HEK293 (cell line): ENCODE results near the gene ALG1.

ENCODE experiments used
- CTCF ChIA-PET: fragments of 350-600 bp; formaldehyde crosslinking; extraction: SDS; loops from one replicate; lab custom pipeline; 2021; ENCODE audit warnings: antibody characterized with exemption; lab: Yijun Ruan, JAX
- POLR2A ChIA-PET: fragments of 300-600 bp; formaldehyde crosslinking; extraction: SDS; loops from one replicate; lab custom pipeline; 2020; ENCODE audit warnings: antibody characterized with exemption, inconsistent platforms; lab: Yijun Ruan, JAX
- H3K27ac ChIP-seq: fragments of 200-500 bp; sonication (Bioruptor generic); 2 replicates; pipeline ENCODE4 v1.5.1; 2014; ENCODE audit warnings: low read depth, low read length, control low read depth, inconsistent platforms; ENCODE audit errors: extremely low read depth
- H3K36me3 ChIP-seq, 2 experiments: fragments of 200-500 bp in 1 of 2; sonication (Bioruptor generic) in 1 of 2; 1 replicate in 1 of 2; 2 replicates in 1 of 2; pipeline ENCODE4 v1.5.1; 2014 to 2017; ENCODE audit warnings: inconsistent platforms in 2 of 2, low read length in 2 of 2; ENCODE audit not compliant: control insufficient read depth in 2 of 2, insufficient read depth in 1 of 2
- H3K4me1 ChIP-seq: fragments of 200-500 bp; sonication (Bioruptor generic); 2 replicates; pipeline ENCODE4 v1.5.1; 2014; ENCODE audit warnings: mild to moderate bottlenecking, low read length, inconsistent platforms; ENCODE audit not compliant: control insufficient read depth, insufficient read depth
- H3K4me3 ChIP-seq: 2 replicates; pipeline ENCODE4 v1.5.1; 2011; ENCODE audit warnings: low read depth, mild to moderate bottlenecking, control low read depth, low read length, moderate library complexity
- H3K9me3 ChIP-seq: fragments of 200-500 bp; sonication (Bioruptor generic); 2 replicates; pipeline ENCODE4 v1.5.1; 2014; ENCODE audit warnings: low read depth, low read length, inconsistent platforms; ENCODE audit not compliant: control insufficient read depth, insufficient read depth
- GFI1B ChIP-seq: fragments of 450-650 bp; formaldehyde crosslinking; IDR thresholded peaks from 2 replicates; pipeline ENCODE4 v1.5.1; 2016; ENCODE audit warnings: missing biosample characterization, missing genetic modification characterization
- SP2 ChIP-seq: fragments of 450-650 bp; formaldehyde crosslinking; IDR thresholded peaks from 2 replicates; pipeline ENCODE4 v1.5.1; 2016; ENCODE audit warnings: missing biosample characterization, missing genetic modification characterization
- ZBTB21 ChIP-seq: fragments of 450-650 bp; formaldehyde crosslinking; IDR thresholded peaks from 2 replicates; pipeline ENCODE4 v1.5.1; 2017; ENCODE audit warnings: missing biosample characterization, missing genetic modification characterization
- ZBTB8A ChIP-seq: fragments of 450-650 bp; formaldehyde crosslinking; IDR thresholded peaks from 2 replicates; pipeline ENCODE4 v1.5.1; 2016; ENCODE audit warnings: missing biosample characterization, missing genetic modification characterization
- ZNF138 ChIP-seq: fragments of 450-650 bp; formaldehyde crosslinking; IDR thresholded peaks from 2 replicates; pipeline ENCODE4 v1.5.1; 2016; ENCODE audit warnings: missing biosample characterization, missing genetic modification characterization, borderline replicate concordance
- ZNF146 ChIP-seq: fragments of 450-650 bp; formaldehyde crosslinking; IDR thresholded peaks from 2 replicates; pipeline ENCODE4 v1.5.1; 2016; ENCODE audit warnings: missing biosample characterization, missing genetic modification characterization
- ZNF214 ChIP-seq: fragments of 450-650 bp; formaldehyde crosslinking; IDR thresholded peaks from 2 replicates; pipeline ENCODE4 v1.5.1; 2017; ENCODE audit warnings: missing biosample characterization, mild to moderate bottlenecking, missing genetic modification characterization, borderline replicate concordance
- ZNF223 ChIP-seq: fragments of 450-650 bp; formaldehyde crosslinking; IDR thresholded peaks from 2 replicates; pipeline ENCODE4 v1.5.1; 2016; ENCODE audit warnings: missing biosample characterization, missing genetic modification characterization
- ZNF239 ChIP-seq: fragments of 450-650 bp; formaldehyde crosslinking; IDR thresholded peaks from 2 replicates; pipeline ENCODE4 v1.5.1; 2016; ENCODE audit warnings: missing biosample characterization, missing genetic modification characterization
- ZNF354C ChIP-seq: fragments of 450-650 bp; formaldehyde crosslinking; IDR thresholded peaks from 2 replicates; pipeline ENCODE4 v1.5.1; 2016; ENCODE audit warnings: missing biosample characterization, missing genetic modification characterization, low read depth, borderline replicate concordance
- ZNF433 ChIP-seq: fragments of 450-650 bp; formaldehyde crosslinking; IDR thresholded peaks from 2 replicates; pipeline ENCODE4 v1.5.1; 2016; ENCODE audit warnings: missing biosample characterization, missing genetic modification characterization, low read depth
- ZNF549 ChIP-seq: fragments of 450-650 bp; IDR thresholded peaks from 2 replicates; pipeline ENCODE4 v1.5.1; 2018; ENCODE audit warnings: missing biosample characterization, missing genetic modification characterization, mild to moderate bottlenecking, inconsistent platforms, moderate library complexity
- ZNF658 ChIP-seq: fragments of 450-650 bp; formaldehyde crosslinking; IDR thresholded peaks from 2 replicates; pipeline ENCODE4; 2016; ENCODE audit warnings: missing biosample characterization, missing genetic modification characterization
- ZSCAN16 ChIP-seq: fragments of 450-650 bp; formaldehyde crosslinking; IDR thresholded peaks from 2 replicates; pipeline ENCODE4 v1.5.1; 2016; ENCODE audit warnings: missing biosample characterization, missing genetic modification characterization
- ZSCAN30 ChIP-seq: fragments of 450-650 bp; IDR thresholded peaks from 2 replicates; pipeline ENCODE4 v1.5.1; 2018; ENCODE audit warnings: missing biosample characterization, mild to moderate bottlenecking, missing genetic modification characterization, moderate library complexity
- ZXDB ChIP-seq: fragments of 450-650 bp; formaldehyde crosslinking; IDR thresholded peaks from 2 replicates; pipeline ENCODE4 v1.5.1; 2016; ENCODE audit warnings: missing biosample characterization, missing genetic modification characterization
- TF ChIP-seq, protein P1 (sequence below): IDR thresholded peaks from 2 replicates; pipeline ENCODE4 v1.6.1; 2011; ENCODE audit warnings: mild to moderate bottlenecking, low read depth, low read length, borderline replicate concordance
- TF ChIP-seq, protein P2 (sequence below): fragments of 450-650 bp; formaldehyde crosslinking; IDR thresholded peaks from 2 replicates; pipeline ENCODE4 v1.5.1; 2016; ENCODE audit warnings: missing biosample characterization, missing genetic modification characterization
- TF ChIP-seq, protein P3 (sequence below): fragments of 450-650 bp; IDR thresholded peaks from 2 replicates; pipeline ENCODE4 v1.5.1; 2018; ENCODE audit warnings: missing biosample characterization, mild to moderate bottlenecking, missing genetic modification characterization
- TF ChIP-seq, protein P4 (sequence below): fragments of 450-650 bp; formaldehyde crosslinking; IDR thresholded peaks from 2 replicates; pipeline ENCODE4 v1.5.1; 2016; ENCODE audit warnings: missing biosample characterization, missing genetic modification characterization

Gene ALG1

GRCh38 chr16:5069048-5069447, 2.6 kb upstream of the ALG1 start:
- H3K36me3 ChIP-seq: peaks cover 0 to 5% of the 10 kb centered on the region in 2 experiments; a peak in 1 of 3 replicates
- CTCF ChIA-PET: no interaction called here
- TF ChIP-seq GFI1B (tag by site-specific recombination): no peak
- TF ChIP-seq ZSCAN30 (tag by site-specific recombination): no peak
- no peak for TF ChIP-seq ZNF214 (tag by site-specific recombination)
- no peak for TF ChIP-seq ZNF549
- TF ChIP-seq, protein P1, sequence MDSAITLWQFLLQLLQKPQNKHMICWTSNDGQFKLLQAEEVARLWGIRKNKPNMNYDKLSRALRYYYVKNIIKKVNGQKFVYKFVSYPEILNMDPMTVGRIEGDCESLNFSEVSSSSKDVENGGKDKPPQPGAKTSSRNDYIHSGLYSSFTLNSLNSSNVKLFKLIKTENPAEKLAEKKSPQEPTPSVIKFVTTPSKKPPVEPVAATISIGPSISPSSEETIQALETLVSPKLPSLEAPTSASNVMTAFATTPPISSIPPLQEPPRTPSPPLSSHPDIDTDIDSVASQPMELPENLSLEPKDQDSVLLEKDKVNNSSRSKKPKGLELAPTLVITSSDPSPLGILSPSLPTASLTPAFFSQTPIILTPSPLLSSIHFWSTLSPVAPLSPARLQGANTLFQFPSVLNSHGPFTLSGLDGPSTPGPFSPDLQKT: no peak
- no peak for TF ChIP-seq ZNF239 (tag by site-specific recombination)
- no peak for TF ChIP-seq ZBTB8A (tag by site-specific recombination)
- no peak for TF ChIP-seq ZNF138
- TF ChIP-seq ZXDB (tag by site-specific recombination): no peak
- TF ChIP-seq, protein P2, sequence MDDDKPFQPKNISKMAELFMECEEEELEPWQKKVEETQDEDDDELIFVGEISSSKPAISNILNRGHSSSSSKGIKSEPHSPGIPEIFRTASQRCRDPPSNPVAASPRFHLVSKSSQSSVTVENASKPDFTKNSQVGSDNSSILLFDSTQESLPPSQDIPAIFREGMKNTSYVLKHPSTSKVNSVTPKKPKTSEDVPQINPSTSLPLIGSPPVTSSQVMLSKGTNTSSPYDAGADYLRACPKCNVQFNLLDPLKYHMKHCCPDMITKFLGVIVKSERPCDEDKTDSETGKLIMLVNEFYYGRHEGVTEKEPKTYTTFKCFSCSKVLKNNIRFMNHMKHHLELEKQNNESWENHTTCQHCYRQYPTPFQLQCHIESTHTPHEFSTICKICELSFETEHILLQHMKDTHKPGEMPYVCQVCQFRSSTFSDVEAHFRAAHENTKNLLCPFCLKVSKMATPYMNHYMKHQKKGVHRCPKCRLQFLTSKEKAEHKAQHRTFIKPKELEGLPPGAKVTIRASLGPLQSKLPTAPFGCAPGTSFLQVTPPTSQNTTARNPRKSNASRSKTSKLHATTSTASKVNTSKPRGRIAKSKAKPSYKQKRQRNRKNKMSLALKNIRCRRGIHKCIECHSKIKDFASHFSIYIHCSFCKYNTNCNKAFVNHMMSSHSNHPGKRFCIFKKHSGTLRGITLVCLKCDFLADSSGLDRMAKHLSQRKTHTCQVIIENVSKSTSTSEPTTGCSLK (tag by site-specific recombination): no peak
- no peak for TF ChIP-seq ZNF433 (tag by site-specific recombination)
- TF ChIP-seq SP2 (tag by site-specific recombination): no peak
- TF ChIP-seq ZSCAN16 (tag by site-specific recombination): no peak
- TF ChIP-seq ZNF658 (tag by site-specific recombination): no peak
- TF ChIP-seq ZNF146 (tag by site-specific recombination): no peak
- TF ChIP-seq ZNF223 (tag by site-specific recombination): no peak
- TF ChIP-seq, protein P3, sequence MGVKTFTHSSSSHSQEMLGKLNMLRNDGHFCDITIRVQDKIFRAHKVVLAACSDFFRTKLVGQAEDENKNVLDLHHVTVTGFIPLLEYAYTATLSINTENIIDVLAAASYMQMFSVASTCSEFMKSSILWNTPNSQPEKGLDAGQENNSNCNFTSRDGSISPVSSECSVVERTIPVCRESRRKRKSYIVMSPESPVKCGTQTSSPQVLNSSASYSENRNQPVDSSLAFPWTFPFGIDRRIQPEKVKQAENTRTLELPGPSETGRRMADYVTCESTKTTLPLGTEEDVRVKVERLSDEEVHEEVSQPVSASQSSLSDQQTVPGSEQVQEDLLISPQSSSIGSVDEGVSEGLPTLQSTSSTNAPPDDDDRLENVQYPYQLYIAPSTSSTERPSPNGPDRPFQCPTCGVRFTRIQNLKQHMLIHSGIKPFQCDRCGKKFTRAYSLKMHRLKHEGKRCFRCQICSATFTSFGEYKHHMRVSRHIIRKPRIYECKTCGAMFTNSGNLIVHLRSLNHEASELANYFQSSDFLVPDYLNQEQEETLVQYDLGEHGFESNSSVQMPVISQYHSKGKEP (tag by site-specific recombination): no peak
- TF ChIP-seq ZBTB21 (tag by site-specific recombination): no peak
- no peak for TF ChIP-seq ZNF354C (tag by site-specific recombination)
- TF ChIP-seq, protein P4, sequence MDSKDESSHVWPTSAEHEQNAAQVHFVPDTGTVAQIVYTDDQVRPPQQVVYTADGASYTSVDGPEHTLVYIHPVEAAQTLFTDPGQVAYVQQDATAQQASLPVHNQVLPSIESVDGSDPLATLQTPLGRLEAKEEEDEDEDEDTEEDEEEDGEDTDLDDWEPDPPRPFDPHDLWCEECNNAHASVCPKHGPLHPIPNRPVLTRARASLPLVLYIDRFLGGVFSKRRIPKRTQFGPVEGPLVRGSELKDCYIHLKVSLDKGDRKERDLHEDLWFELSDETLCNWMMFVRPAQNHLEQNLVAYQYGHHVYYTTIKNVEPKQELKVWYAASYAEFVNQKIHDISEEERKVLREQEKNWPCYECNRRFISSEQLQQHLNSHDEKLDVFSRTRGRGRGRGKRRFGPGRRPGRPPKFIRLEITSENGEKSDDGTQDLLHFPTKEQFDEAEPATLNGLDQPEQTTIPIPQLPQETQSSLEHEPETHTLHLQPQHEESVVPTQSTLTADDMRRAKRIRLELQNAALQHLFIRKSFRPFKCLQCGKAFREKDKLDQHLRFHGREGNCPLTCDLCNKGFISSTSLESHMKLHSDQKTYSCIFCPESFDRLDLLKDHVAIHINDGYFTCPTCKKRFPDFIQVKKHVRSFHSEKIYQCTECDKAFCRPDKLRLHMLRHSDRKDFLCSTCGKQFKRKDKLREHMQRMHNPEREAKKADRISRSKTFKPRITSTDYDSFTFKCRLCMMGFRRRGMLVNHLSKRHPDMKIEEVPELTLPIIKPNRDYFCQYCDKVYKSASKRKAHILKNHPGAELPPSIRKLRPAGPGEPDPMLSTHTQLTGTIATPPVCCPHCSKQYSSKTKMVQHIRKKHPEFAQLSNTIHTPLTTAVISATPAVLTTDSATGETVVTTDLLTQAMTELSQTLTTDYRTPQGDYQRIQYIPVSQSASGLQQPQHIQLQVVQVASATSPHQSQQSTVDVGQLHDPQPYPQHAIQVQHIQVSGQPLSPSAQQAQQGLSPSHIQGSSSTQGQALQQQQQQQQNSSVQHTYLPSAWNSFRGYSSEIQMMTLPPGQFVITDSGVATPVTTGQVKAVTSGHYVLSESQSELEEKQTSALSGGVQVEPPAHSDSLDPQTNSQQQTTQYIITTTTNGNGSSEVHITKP (tag by site-specific recombination): no peak
- peaks cover 14% of the 10 kb centered on the region for H3K4me1 ChIP-seq
- H3K9me3 ChIP-seq: no peaks in the 10 kb centered on the region
- no peak overlapping the region for H3K27ac ChIP-seq
- POLR2A ChIA-PET: no interaction called here
- no peak overlapping the region for H3K4me3 ChIP-seq
